Neutrophil (primary cell): ENCODE measurements around the gene MAST1.
"Not testable (repeated sequence)": the region's sequence is repeated elsewhere in the genome, so short reads cannot be mapped to it uniquely, and the experiment has no call there.

Source experiments
- H3K27ac ChIP-seq: fragments of 200-600 bp; sonication (generic); 2 replicates; pipeline ENCODE4 v1.5.1; 2016; ENCODE audit warnings: mild to moderate bottlenecking, moderate library complexity
- H3K27me3 ChIP-seq: fragments of 200-600 bp; sonication (generic); 2 replicates; pipeline ENCODE4 v1.6.0; 2016; ENCODE audit warnings: mild to moderate bottlenecking
- H3K36me3 ChIP-seq: fragments of 200-600 bp; sonication (generic); 2 replicates; pipeline ENCODE4 v1.5.1; 2017
- H3K4me1 ChIP-seq, 2 experiments: fragments of 200-600 bp in 1 of 2; sonication (generic) in 1 of 2; 1 replicate in 1 of 2; 2 replicates in 1 of 2; pipeline versions ENCODE4 v1.5.1 to v1.6.1; 2013 to 2016; ENCODE audit warnings: low read depth in 1 of 2, low read length in 1 of 2, mild to moderate bottlenecking in 1 of 2, moderate library complexity in 1 of 2; ENCODE audit not compliant: control insufficient read depth in 1 of 2, insufficient read depth in 1 of 2
- H3K4me3 ChIP-seq, 2 experiments: fragments of 200-600 bp in 1 of 2; sonication (generic) in 1 of 2; 1 replicate in 1 of 2; 2 replicates in 1 of 2; pipeline ENCODE4 v1.5.1; 2013 to 2016; ENCODE audit warnings: low read depth in 1 of 2, low read length in 1 of 2, mild to moderate bottlenecking in 1 of 2, moderate library complexity in 1 of 2
- H3K9me3 ChIP-seq: fragments of 200-600 bp; sonication (generic); 2 replicates; pipeline ENCODE4 v1.5.1; 2016
- TF ChIP-seq, protein P1 (sequence below): fragments of 200-600 bp; sonication (generic); IDR thresholded peaks from 2 replicates; pipeline ENCODE4 v1.5.1; 2016; ENCODE audit warnings: antibody characterized with exemption

The MAST1 gene

DNA sequence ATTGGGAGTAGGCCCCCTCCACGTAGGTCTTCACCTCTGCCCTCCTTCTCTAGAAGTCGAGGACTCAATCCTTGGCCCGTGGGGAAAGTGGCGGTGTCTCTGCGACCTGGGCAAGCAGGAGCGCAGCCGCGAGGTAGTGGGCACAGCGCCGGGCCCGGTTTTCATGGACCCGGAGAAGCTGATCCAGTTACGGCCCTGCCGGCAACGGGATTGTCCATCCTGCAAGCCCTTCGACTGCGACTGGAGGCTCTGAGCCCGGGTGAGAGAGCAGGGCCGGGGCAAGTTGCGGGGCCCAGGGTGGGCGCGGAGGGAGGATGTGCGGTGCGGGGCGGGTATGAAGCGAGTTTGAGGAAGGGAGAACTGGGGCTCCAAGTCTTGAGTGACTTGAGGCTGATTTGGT lies 34.3 kb upstream of the MAST1 start:
- H3K9me3 ChIP-seq, result no peaks in the 10 kb centered on the region
- TF ChIP-seq, protein P1, sequence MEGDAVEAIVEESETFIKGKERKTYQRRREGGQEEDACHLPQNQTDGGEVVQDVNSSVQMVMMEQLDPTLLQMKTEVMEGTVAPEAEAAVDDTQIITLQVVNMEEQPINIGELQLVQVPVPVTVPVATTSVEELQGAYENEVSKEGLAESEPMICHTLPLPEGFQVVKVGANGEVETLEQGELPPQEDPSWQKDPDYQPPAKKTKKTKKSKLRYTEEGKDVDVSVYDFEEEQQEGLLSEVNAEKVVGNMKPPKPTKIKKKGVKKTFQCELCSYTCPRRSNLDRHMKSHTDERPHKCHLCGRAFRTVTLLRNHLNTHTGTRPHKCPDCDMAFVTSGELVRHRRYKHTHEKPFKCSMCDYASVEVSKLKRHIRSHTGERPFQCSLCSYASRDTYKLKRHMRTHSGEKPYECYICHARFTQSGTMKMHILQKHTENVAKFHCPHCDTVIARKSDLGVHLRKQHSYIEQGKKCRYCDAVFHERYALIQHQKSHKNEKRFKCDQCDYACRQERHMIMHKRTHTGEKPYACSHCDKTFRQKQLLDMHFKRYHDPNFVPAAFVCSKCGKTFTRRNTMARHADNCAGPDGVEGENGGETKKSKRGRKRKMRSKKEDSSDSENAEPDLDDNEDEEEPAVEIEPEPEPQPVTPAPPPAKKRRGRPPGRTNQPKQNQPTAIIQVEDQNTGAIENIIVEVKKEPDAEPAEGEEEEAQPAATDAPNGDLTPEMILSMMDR, result no peak
- peaks cover 29 to 31% of the 10 kb centered on the region in 2 experiments for H3K4me1 ChIP-seq
- H3K36me3 ChIP-seq, result no peaks in the 10 kb centered on the region
- peaks cover 49% of the 10 kb centered on the region for H3K27me3 ChIP-seq
- H3K4me3 ChIP-seq, result no peak overlapping the region
- H3K27ac ChIP-seq, result no peak overlapping the region

DNA sequence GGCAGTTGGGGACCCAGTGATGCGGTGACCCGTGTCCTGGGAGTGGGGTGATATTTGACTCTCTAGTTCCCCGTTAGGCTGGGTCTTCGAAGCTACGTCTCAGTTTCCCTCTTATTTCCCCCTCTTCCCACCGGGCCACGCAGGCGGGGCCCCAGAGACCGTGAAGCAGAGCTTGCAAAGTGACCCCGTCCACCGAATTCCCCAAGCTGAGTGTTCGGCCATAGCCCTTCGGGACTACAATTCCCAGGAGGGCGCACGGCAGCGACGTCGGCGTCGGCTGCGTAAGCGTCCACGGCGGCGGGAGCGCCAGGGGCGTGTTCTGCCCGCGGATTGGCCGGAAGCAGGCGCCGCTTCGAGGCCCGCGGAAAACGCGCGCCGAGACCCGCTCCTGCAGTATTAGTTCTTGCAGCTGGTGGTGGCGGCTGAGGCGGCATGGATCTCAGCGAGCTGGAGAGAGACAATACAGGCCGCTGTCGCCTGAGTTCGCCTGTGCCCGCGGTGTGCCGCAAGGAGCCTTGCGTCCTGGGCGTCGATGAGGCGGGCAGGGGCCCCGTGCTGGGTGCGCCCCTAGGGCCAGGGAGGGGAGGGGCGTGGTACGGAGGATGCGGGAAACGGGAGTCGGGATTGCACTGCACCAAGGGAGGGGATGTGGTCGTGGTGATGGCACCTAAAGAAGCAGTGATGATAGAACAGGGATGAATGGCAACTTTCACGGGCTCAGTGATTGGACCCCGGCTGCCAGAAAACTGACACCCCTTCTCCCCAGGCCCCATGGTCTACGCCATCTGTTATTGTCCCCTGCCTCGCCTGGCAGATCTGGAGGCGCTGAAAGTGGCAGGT lies 31.9 kb upstream of the MAST1 start, which contains the start of gene RNASEH2A:
RNASEH2A (plus strand) TSS at position 343 of the 840 bp plus-strand sequence; CDS start at position 433, 90 bp downstream.
- TF ChIP-seq, protein P1, result peak; percentile 43
- Histone ChIP-seq H3K4me1 (peaks cover 20 to 22% of the 10 kb centered on the region in 2 experiments), H3K4me3 (peak within 1 kb of the TSS; percentile 71 to 91), H3K9me3 (no peaks in the 10 kb centered on the region), H3K27ac (peak within 1 kb of the TSS; percentile 58), H3K27me3 (peaks cover 28% of the 10 kb centered on the region), H3K36me3 (peaks cover 11% of the 10 kb centered on the region)

DNA sequence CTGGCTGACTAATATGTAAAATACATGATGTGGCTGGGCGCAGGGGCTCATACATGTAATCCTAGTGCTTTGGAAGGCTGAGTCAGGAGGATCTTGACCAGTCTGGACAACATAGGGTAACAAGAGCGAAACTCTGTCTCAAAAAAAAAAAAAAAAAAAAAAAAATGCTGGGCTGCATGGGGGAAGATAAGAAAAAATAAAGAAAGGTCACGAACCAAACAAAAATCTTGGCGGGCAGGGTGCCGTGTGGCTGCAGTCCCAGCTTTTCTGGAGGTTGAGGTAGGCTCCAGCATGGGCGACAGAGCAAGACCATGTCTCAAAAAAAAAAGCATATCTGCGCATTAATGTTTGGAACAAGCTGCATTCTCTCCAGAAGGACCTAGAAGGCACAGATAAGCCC lies 23.2 kb upstream of the MAST1 start:
- no peak overlapping the region for H3K27ac ChIP-seq
- peaks cover 18% of the 10 kb centered on the region for H3K36me3 ChIP-seq
- H3K9me3 ChIP-seq, result no peaks in the 10 kb centered on the region
- H3K27me3 ChIP-seq, result no peaks in the 10 kb centered on the region
- TF ChIP-seq, protein P1, result no peak
- no peak overlapping the region for H3K4me3 ChIP-seq
- no peaks in the 10 kb centered on the region for H3K4me1 ChIP-seq

DNA sequence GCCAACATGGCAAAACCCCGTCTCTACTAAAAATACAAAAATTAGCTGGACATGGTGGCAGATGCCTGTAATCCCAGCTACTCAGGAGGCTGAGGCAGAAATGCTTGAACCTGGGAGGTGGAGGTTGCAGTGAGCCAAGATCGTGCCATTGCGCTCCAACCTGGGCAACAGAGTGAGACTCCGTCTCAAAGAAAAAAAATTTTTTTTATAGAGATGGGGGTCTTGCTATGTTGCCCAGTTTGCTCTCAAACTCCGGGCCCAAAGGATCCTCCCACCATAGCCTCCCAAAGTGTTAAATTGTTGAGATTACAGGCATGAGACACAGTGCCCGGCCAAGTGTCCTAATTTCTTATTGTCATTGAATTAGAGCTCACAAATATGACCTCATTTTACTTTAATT lies 21.1 kb upstream of the MAST1 start:
- H3K4me1 ChIP-seq, result not testable (repeated sequence)

DNA sequence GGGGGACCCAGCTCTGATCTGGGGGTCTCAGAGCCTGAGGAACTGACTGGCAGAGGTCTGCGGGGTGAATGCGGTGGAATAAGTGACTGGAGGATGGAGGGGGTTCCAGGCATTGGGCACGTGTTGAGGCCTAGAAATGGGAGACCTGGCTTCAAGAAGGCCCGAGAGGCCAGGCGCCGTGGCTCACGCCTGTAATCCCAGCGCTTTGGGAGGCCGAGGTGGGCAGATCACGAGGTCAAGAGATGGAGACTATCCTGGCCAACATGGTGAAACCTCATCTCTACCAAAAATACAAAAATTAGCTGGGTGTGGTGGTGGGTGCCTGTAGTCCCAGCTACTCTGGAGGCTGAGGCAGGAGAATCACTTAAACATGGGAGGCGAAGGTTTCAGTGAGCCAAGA lies 20.5 kb upstream of the MAST1 start:
- not testable (repeated sequence) for H3K27me3 ChIP-seq, H3K27ac ChIP-seq, H3K4me3 ChIP-seq, H3K36me3 ChIP-seq, H3K9me3 ChIP-seq, H3K4me1 ChIP-seq

More for the DNA sequence above, 21.1 kb upstream of the MAST1 start:
- H3K27me3 ChIP-seq, H3K4me3 ChIP-seq, H3K9me3 ChIP-seq, H3K36me3 ChIP-seq, H3K27ac ChIP-seq: not testable (repeated sequence)

DNA sequence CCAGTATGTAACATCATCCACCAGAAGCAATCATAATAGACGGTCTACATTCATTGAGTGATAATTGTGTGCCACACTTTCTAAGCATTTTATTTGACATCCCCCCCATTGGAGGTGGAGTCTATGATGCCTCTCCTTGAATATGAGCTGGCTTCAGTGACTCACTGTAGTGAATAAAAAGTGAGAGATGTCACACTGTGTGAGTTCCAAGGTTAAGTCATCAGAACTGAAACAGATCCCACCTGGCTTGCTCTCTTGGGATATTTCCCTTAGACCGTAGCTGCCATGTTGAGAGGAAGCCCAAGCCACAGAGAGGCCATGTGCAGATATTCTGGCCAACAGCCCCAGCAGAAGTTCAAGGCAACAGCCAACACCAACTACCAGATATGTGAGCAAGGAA lies 16.6 kb upstream of the MAST1 start:
- TF ChIP-seq, protein P1, result no peak
- H3K27me3 ChIP-seq, result peaks cover 29% of the 10 kb centered on the region
- peaks cover 3 to 5% of the 10 kb centered on the region in 2 experiments for H3K4me1 ChIP-seq
- H3K4me3 ChIP-seq, result no peak overlapping the region
- no peaks in the 10 kb centered on the region for H3K36me3 ChIP-seq
- no peaks in the 10 kb centered on the region for H3K9me3 ChIP-seq
- H3K27ac ChIP-seq, result no peak overlapping the region
